K562 (cell line): ENCODE data around the gene MADD. TPM values are rescaled to one million over a fixed set of nuclear protein-coding genes. Genes with fewer than 3 reads are reported as not detected.

Experiments used
- AFF1 ChIP-seq, 2 experiments: fragments of 450-650 bp; IDR thresholded peaks; 2 replicates each; pipeline ENCODE4 v1.6.1; 2018; ENCODE audit warnings: mild to moderate bottlenecking in 2 of 2, low read depth in 1 of 2; ENCODE audit not compliant: partially characterized antibody in 2 of 2
- CTCF ChIP-seq, 3 experiments: IDR thresholded peaks in 2 of 3; conservative IDR thresholded peaks in 1 of 3; 2 replicates each; pipeline ENCODE4 v1.5.1; 2011 to 2012; ENCODE audit warnings: low read length in 3 of 3, mild to moderate bottlenecking in 3 of 3, control low read depth in 2 of 3, improper control_type of control experiment in 1 of 3, inconsistent platforms in 1 of 3, low read depth in 1 of 3, mixed read lengths in 1 of 3, moderate library complexity in 1 of 3; ENCODE audit not compliant: insufficient read depth in 2 of 3
- HBP1 ChIP-seq: fragments of 450-650 bp; formaldehyde crosslinking; IDR thresholded peaks from 2 replicates; pipeline ENCODE4 v1.4.0; 2022; ENCODE audit warnings: missing genetic modification characterization
- JUN ChIP-seq, 2 experiments: sonication (generic) in 1 of 2; formaldehyde crosslinking in 1 of 2; IDR thresholded peaks; 2 replicates each; pipeline versions ENCODE4 v1.6.1 to v1.8.0; 2012 to 2022; ENCODE audit warnings: borderline replicate concordance in 2 of 2, mild to moderate bottlenecking in 2 of 2, improper control_type of control experiment in 1 of 2, low read depth in 1 of 2, low read length in 1 of 2, missing genetic modification reagents in 1 of 2
- OTX1 ChIP-seq: fragments of 450-650 bp; formaldehyde crosslinking; IDR thresholded peaks from 2 replicates; pipeline ENCODE4 v1.4.0; 2022; ENCODE audit warnings: mild to moderate bottlenecking
- SMARCA4 ChIP-seq: fragments of 450-650 bp; IDR thresholded peaks from 2 replicates; pipeline ENCODE4 v1.6.1; 2016
- TAF15 ChIP-seq: fragments of 200-400 bp; formaldehyde crosslinking; IDR thresholded peaks from 2 replicates; pipeline ENCODE4 v1.6.1; 2017; ENCODE audit warnings: mild to moderate bottlenecking, low read depth, low read length, moderate library complexity
- THRB ChIP-seq: fragments of 450-650 bp; formaldehyde crosslinking; conservative IDR thresholded peaks from 2 replicates; pipeline ENCODE4 v1.4.0; 2022; ENCODE audit warnings: mild to moderate bottlenecking, missing genetic modification characterization
- ZNF311 ChIP-seq: fragments of 250-450 bp; sonication (Bioruptor Pico); IDR thresholded peaks from 2 replicates; pipeline ENCODE4 v1.4.0; 2020; ENCODE audit warnings: mild to moderate bottlenecking, moderate library complexity
- polyA plus RNA-seq, 8 experiments: library from polyadenylated mRNA; depleted of rRNA in 4 of 8; stranded (reverse) in 5 of 8; unstranded in 3 of 8; fragments of >200 nt; fragmentation: Nextera tagmentation in 2 of 8; fragmentation: Illumina TruSeq in 1 of 8; extraction: Ambion mirVana in 2 of 8; extraction: Trizol in 1 of 8; gene quantifications; 2 replicates each; pipeline versions ENCODE4 v1.2.1 to v1.2.3, GENCODE V29; 2011 to 2014; ENCODE audit warnings: inconsistent platforms in 1 of 8, missing spikeins in 1 of 8
- total RNA-seq, 7 experiments: library from RNA; depleted of rRNA in 6 of 7; stranded (reverse); fragments of >200 nt in 6 of 7; fragmentation: Illumina TruSeq in 2 of 7; extraction: Trizol in 2 of 7; gene quantifications; 2 replicates each; pipeline versions ENCODE4 v1.2.1 to v1.2.3, GENCODE V29; 2011 to 2021; ENCODE audit warnings: low replicate concordance in 1 of 7

The MADD gene
- total and polyA plus RNA-seq, 9 of the 15 experiments (the other 6 are each of a cell fraction or from before 2014, with no cell fraction given): 0.68 to 57.6 (median 33.6) TPM

- no peak for TF ChIP-seq AFF1 (IDR thresholded peaks at IDR 0.05; ENCODE audit: low read depth in 1 of 2, partially characterized antibody in 2 of 2)
- no peak for TF ChIP-seq TAF15
- no peak for TF ChIP-seq THRB (CRISPR knock-in tag)
- no peak for TF ChIP-seq OTX1 (CRISPR knock-in tag)
- TF ChIP-seq ZNF311: no peak
- TF ChIP-seq SMARCA4: no peak
- no peak for TF ChIP-seq HBP1 (CRISPR knock-in tag)
- TF ChIP-seq JUN (IDR thresholded peaks at IDR 0.05; ENCODE audit: borderline replicate concordance, low read depth, low read length): peak; percentile 52; the same call in 1 of the 2 replicates
- TF ChIP-seq JUN (CRISPR knock-in tag; IDR thresholded peaks at IDR 0.05; ENCODE audit: borderline replicate concordance): no peak
- TF ChIP-seq CTCF (IDR thresholded peaks at IDR 0.05 in 2 of 3, conservative IDR thresholded peaks at IDR 0.05 in 1 of 3; ENCODE audit: insufficient read depth in 2 of 3, low read depth in 1 of 3, low read length in 3 of 3): peak; percentile 99 to 100 (median 100)
Measured at GRCh38 chr11:47355283-47356128, 85.6 kb downstream of the MADD start (continued).
